NCI-H146 treated with DMSO at 0.1 percent for 48 hours (cell line): Measurements from ENCODE around the gene MRTFA.
"Not testable (repeated sequence)": the region's sequence is repeated elsewhere in the genome, so short reads cannot be mapped to it uniquely, and the experiment has no call there.

Experiments
- DNase-seq: peaks from one replicate; lab custom pipeline; 2025; ENCODE audit not compliant: unreplicated experiment; lab: John Stamatoyannopoulos, UW

Gene MRTFA

GRCh38 chr22:40628354-40629042 lies 8.0 kb downstream of the MRTFA start:
- DNase-seq, result no peak

DNA sequence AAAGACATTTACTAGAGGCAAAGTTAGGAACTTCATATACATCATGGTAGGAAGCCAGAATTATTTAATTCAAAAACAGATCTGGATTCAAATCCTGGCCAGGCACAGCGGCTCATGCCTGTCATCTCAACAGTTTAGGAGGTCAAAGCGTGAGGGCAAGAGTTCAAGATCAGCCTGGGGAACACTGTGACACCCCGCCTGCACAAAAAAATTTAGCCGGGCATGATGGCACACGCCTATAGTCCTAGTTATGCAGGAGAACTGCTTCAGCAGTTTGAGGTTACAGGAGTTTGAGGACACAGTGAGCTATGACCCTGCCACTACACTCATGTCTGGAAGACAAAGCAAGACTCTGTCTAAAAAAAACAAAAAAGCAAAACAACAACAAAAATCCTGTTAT lies 8.9 kb downstream of the MRTFA start:
- DNase-seq, result no peak

- no peak for DNase-seq
Measured at GRCh38 chr22:40626851-40627250, 9.7 kb downstream of the MRTFA start.

GRCh38 chr22:40625794-40626193 lies 10.7 kb downstream of the MRTFA start:
- not testable (repeated sequence) for DNase-seq

DNA sequence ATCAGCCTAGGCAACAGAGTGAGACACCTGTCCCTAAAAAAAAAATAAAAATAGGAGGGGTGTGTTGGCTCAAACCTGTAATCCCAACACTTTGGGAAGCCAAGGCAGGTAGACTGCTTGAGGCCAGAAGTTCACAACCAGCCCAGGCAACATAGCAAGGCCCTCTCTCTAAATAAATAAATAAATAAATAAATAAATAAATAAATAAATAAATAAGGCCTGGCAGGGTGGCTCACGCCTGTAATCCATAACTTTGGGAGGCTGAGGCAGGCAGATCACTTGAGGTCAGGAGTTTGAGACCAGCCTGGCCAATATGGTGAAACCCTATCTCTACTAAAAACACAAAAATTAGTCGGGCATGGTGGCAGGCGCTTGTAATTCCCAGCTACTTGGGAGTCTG lies 11.2 kb downstream of the MRTFA start:
- DNase-seq, result not testable (repeated sequence)

DNA sequence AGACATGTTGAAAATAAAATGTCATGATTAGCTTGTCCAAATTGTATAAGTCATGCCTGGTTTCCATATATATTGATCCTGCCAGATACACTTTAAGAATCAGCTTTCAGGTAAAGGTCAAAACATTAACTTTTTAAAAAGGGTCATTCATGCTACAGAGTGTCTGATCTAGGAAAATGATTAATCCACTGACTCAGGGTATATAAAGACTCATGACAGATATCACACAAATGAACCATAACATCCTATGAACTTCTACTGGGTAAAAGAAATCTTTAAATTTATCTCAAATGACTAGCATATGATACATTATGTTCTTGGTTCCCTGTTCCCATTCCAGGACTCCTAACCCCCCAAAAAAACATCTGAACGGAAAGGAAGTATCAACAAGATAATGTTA lies 11.7 kb downstream of the MRTFA start:
- no peak for DNase-seq

GRCh38 chr22:40621309-40622151 lies 15.0 kb downstream of the MRTFA start:
- no peak for DNase-seq

DNA sequence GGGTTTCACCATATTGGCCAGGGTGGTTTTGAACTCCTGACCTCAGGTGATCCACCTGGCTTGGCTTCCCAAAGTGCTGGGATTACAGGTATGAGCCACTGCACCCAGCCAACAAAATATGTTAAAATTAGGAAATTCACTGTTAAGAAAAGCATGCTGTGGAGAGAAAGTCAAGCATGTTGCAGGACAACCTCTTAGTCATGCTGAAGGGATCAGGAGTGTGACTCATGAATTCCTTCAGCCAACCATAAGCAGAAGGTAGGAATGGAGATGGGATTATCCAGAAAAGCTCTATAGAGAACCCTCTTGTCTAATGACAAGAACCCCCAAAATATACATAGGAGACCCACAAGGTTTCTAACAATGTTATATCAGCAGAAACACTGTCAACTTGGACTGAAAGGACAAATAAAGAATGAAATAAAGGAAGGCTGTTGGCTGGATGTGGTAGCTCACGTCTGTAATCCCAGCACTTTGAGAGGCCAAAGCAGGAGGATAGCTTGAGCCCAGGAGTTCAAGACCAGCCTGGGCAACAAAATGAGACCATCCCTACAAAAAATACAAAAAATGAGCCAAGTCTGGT lies 16.0 kb downstream of the MRTFA start:
- DNase-seq, result no peak

- DNase-seq, result no peak
Measured at GRCh38 chr22:40618400-40618799, 18.1 kb downstream of the MRTFA start.

GRCh38 chr22:40616578-40616977 lies 19.9 kb downstream of the MRTFA start:
- no peak for DNase-seq

GRCh38 chr22:40613067-40613466 lies 23.5 kb downstream of the MRTFA start:
- no peak for DNase-seq

GRCh38 chr22:40612291-40612751 lies 24.2 kb downstream of the MRTFA start:
- no peak for DNase-seq

- DNase-seq, result no peak
Measured at GRCh38 chr22:40611606-40612005, 24.9 kb downstream of the MRTFA start.

- DNase-seq, result no peak
Measured at GRCh38 chr22:40610329-40610850, 26.1 kb downstream of the MRTFA start.

- no peak for DNase-seq
Measured at GRCh38 chr22:40609216-40609615, 27.3 kb downstream of the MRTFA start.

- no peak for DNase-seq
Measured at GRCh38 chr22:40607506-40607905, 29.0 kb downstream of the MRTFA start.

- no peak for DNase-seq
Measured at GRCh38 chr22:40606306-40606705, 30.2 kb downstream of the MRTFA start.

DNA sequence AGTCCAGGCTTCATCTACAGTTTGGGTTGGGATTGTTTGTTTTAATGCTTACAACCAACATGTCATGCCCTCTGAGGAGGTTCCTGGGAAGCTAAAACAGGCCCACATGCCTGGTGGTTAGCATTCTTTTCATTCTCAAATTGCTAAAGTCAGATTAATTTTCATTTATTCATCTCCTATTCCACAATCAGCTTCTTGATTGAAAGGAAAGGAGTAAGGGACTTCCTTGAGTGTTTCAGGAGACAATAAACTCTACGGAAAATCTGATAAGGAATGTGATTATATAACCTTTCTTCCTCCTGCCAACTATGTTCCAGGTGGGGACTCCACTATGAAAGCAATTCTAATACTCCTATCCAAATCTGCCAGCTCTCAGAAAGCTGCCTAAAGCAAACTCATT lies 30.8 kb downstream of the MRTFA start:
- no peak for DNase-seq

DNA sequence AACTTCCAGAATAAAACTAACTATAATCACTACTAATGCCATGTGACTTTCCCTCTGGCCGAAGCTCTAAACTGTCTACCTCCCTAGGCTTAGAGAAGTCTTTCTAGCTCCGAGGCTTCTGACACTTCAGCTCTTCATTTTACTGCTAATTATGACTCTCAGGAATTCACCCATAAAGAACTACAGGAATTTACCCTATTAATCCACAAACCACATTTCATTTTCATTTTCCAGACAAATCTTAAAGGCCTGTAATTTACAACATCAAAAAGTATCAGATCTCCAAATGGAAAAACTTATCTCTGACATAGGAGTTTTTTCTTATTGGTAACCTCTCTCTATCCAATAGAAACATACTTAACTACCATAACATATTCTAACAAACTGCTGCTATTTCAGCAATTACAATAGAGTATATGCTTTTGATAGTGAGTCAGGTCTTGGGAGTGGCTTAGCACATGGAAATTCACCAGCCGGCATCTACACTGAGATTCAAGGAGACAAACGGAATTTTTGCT lies 33.4 kb downstream of the MRTFA start:
- DNase-seq, result no peak

DNA sequence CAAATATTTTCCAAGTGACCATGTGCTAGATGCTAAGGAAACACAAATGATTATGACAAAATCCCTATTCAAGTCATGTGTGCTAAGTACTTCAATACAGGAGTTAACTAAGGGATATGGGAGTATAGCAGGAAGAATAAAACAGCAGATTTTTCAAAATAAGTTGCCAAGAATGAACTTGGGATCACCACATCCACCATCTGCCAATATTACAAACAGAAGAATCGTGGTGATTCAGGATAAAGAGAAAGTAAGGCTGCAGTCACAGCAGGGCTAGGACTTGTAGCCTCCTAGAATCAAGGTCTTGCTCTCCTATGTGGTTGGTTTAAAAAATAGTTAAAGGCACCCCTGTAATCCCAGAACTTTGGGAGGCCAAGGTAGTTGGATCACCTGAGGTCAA lies 34.3 kb downstream of the MRTFA start:
- DNase-seq, result no peak

DNA sequence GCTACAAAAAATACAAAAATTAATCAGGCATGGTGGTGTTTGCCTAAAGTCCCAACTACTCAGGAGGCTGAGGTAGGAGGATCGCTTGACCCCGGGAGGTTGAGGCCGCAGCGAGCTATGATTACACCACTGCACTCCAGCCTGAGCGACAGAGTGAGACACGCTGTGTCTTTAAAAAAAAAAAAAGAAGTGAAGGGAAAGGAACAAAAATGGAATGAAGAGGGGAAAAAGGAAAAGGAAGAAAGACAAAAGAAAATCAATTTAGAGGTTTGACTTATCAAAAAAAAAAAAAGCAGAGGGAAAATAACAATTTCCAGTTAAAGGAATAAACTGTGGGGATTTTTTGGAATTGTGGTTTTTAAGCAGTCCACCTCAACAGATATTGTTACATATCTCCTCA lies 36.8 kb downstream of the MRTFA start:
- no peak for DNase-seq

GRCh38 chr22:40598712-40599111 lies 37.8 kb downstream of the MRTFA start:
- DNase-seq, result not testable (repeated sequence)
